CD8-positive, alpha-beta memory T cell (primary cell): ENCODE results near the gene KRTAP5-11. TPM values are rescaled to one million over a fixed set of nuclear protein-coding genes. Genes with fewer than 3 reads are reported as not detected.
"Not testable (repeated sequence)": the region's sequence is repeated elsewhere in the genome, so short reads cannot be mapped to it uniquely, and the experiment has no call there.

Experiments
- CTCF ChIA-PET: fragments of 350-600 bp; sonication (Branson Sonifier 250); formaldehyde crosslinking; loops from one replicate; lab custom pipeline; 2021; ENCODE audit warnings: antibody characterized with exemption; lab: Charles Lee
- POLR2A ChIA-PET: fragments of 350-600 bp; sonication (Branson Sonifier 250); formaldehyde crosslinking; loops from one replicate; lab custom pipeline; 2021; ENCODE audit warnings: antibody characterized with exemption; lab: Charles Lee
- DNase-seq, 5 donors: peaks; one replicate each; pipeline versions ENCODE4 v3.0.0 to v3.0.0-alpha.2; 2020 to 2022; ENCODE audit warnings: mixed read lengths in 1 of 5
- H3K27ac ChIP-seq: one replicate; pipeline ENCODE4 v1.7.0; 2013; ENCODE audit warnings: low read depth, mild to moderate bottlenecking, low read length, moderate library complexity
- H3K27me3 ChIP-seq: 2 replicates; pipeline ENCODE4 v1.7.0; 2013; ENCODE audit warnings: low read length, mild to moderate bottlenecking; ENCODE audit not compliant: insufficient read depth, poor library complexity, severe bottlenecking
- H3K36me3 ChIP-seq: 2 replicates; pipeline ENCODE4 v1.7.0; 2013; ENCODE audit warnings: mild to moderate bottlenecking, low read length, moderate library complexity; ENCODE audit not compliant: insufficient read depth
- H3K4me1 ChIP-seq: 2 replicates; pipeline ENCODE4 v1.7.0; 2013; ENCODE audit warnings: mild to moderate bottlenecking, low read length, moderate library complexity; ENCODE audit not compliant: insufficient read depth
- H3K4me3 ChIP-seq: 2 replicates; pipeline ENCODE4 v1.7.0; 2013; ENCODE audit warnings: mild to moderate bottlenecking, low read length
- H3K9me3 ChIP-seq: 2 replicates; pipeline ENCODE4 v1.7.0; 2013; ENCODE audit warnings: mild to moderate bottlenecking, low read length
- H3K27ac Mint-ChIP-seq, 8 donors: one replicate each; pipeline ENCODE4 v1.8.0; 2020 to 2021; ENCODE audit warnings: mixed read lengths in 8 of 8, mild to moderate bottlenecking in 6 of 8, inconsistent platforms in 3 of 8, moderate library complexity in 3 of 8
- H3K27me3 Mint-ChIP-seq, 2 donors: one replicate each; pipeline ENCODE4 v1.8.0; 2020 to 2021; ENCODE audit warnings: mixed read lengths in 2 of 2, mild to moderate bottlenecking in 1 of 2, moderate library complexity in 1 of 2
- H3K36me3 Mint-ChIP-seq, 3 donors: one replicate each; pipeline ENCODE4 v1.8.0; 2020 to 2021; ENCODE audit warnings: mixed read lengths in 3 of 3, inconsistent platforms in 1 of 3, mild to moderate bottlenecking in 1 of 3
- H3K4me1 Mint-ChIP-seq, 3 donors: one replicate each; pipeline ENCODE4 v1.8.0; 2020 to 2021; ENCODE audit warnings: mixed read lengths in 3 of 3, inconsistent platforms in 1 of 3, mild to moderate bottlenecking in 1 of 3
- H3K4me3 Mint-ChIP-seq, 7 donors: one replicate each; pipeline ENCODE4 v1.8.0; 2020 to 2021; ENCODE audit warnings: mixed read lengths in 7 of 7, mild to moderate bottlenecking in 6 of 7, moderate library complexity in 4 of 7, inconsistent platforms in 2 of 7
- H3K9me3 Mint-ChIP-seq, 5 donors: one replicate each; pipeline ENCODE4 v1.8.0; 2020 to 2022; ENCODE audit warnings: mixed read lengths in 5 of 5, mild to moderate bottlenecking in 3 of 5, moderate library complexity in 2 of 5, inconsistent platforms in 1 of 5
- polyA plus RNA-seq: library from polyadenylated mRNA; unstranded; fragments of 300-500 nt; fragmentation: Illumina TruSeq; gene quantifications from one replicate; pipeline ENCODE4 v1.2.3, GENCODE V29; 2021
- total RNA-seq, 2 experiments: library from RNA; stranded (reverse); gene quantifications; one replicate each; pipeline ENCODE4 v1.2.3, GENCODE V29; 2021

KRTAP5-11 gene, protein sequence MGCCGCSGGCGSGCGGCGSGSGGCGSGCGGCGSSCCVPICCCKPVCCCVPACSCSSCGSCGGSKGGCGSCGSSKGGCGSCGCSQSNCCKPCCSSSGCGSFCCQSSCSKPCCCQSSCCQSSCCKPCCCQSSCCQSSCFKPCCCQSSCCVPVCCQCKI
- total RNA-seq = not detected
- polyA plus RNA-seq = not detected

DNA sequence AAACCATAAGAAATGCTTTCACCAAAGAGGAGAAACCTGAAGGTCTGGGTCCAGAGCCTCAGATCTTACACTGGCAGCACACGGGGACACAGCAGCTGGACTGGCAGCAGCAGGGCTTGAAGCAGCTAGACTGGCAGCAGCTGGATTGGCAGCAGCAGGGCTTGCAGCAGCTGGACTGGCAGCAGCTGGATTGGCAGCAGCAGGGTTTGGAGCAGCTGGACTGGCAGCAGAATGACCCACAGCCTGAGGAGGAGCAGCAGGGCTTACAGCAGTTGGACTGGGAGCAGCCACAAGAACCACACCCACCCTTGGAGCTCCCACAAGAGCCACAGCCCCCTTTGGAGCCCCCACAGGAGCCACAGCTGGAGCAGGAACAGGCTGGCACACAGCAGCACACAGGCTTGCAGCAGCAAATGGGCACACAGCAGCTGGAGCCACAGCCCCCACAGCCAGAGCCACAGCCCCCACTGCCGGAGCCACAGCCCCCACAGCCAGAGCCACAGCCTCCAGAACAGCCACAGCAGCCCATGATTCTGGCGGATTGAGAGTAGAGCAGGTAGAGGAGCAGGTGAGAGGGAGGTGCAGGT, at the start of gene KRTAP5-11:
KRTAP5-11 (minus strand) TSS at position 567 of the 587 bp plus-strand sequence; CDS start at position 529, 38 bp downstream.
- H3K27me3 Mint-ChIP-seq = peaks cover 13 to 39% of the 10 kb centered on the region in 2 donors
- ChIA-PET POLR2A (no interaction called here), CTCF (no interaction called here)
- no peaks in the 10 kb centered on the region for H3K9me3 Mint-ChIP-seq
- no peaks in the 10 kb centered on the region for H3K27me3 ChIP-seq
- H3K27ac ChIP-seq = no peak within 1 kb of the TSS
- no peak within 1 kb of the TSS for H3K4me3 ChIP-seq
- H3K4me1 ChIP-seq = no peaks in the 10 kb centered on the region
- no peaks in the 10 kb centered on the region for H3K36me3 Mint-ChIP-seq
- no peak within 1 kb of the TSS for H3K4me3 Mint-ChIP-seq
- no peaks in the 10 kb centered on the region for H3K9me3 ChIP-seq
- H3K36me3 ChIP-seq = no peaks in the 10 kb centered on the region
- H3K4me1 Mint-ChIP-seq = peaks cover 5 to 10% (median 10%) of the 10 kb centered on the region in 3 donors
- no peak for DNase-seq
- H3K27ac Mint-ChIP-seq = no peak within 1 kb of the TSS

DNA sequence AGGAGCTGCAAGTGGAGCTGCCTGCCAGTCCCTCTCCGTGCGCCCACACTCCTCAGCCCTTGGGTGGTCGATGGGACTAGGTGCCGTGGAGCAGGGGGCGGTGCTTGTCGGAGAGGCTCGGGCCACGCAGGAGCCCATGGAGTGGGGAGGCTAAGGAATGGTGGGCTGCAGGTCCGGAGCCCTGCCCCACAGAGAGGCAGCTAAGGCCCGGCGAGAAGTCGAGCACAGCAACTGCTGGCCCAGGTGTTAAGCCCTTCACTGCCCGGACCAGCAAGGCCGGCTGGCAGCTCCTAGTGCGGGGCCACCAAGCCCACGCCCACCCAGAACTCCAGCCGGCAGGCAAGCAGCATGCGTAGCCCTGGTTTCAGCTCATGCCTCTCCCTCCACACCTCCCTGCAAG, 48.9 kb upstream of the KRTAP5-11 start:
- DNase-seq, H3K27me3 ChIP-seq, H3K4me3 Mint-ChIP-seq, H3K4me1 ChIP-seq, H3K36me3 Mint-ChIP-seq, H3K4me3 ChIP-seq, H3K27ac ChIP-seq, H3K9me3 Mint-ChIP-seq, H3K27ac Mint-ChIP-seq, CTCF ChIA-PET, POLR2A ChIA-PET, H3K4me1 Mint-ChIP-seq, H3K9me3 ChIP-seq, H3K36me3 ChIP-seq: not testable (repeated sequence)
- H3K27me3 Mint-ChIP-seq = peaks cover 3 to 22% of the 10 kb centered on the region in 2 donors

DNA sequence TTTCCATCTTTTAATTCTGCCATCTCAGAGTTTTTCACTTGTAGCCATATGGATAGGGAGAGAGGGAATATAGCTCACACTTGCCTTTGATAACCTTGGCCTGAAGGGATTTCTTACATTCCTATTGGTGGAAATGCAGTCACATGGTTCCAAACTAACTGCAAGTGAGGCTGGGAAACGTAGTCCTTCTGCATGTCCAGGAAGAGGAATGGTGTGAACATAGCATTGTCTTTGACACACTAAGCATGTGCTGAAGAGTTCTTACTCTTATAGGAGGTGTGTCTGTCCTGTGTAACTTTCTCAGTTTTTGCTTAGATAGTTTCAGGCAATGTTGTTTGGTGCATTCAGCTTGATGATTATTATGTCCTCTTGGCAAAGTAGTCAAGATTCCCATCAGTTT, 47.4 kb upstream of the KRTAP5-11 start:
- H3K9me3 Mint-ChIP-seq, CTCF ChIA-PET, H3K9me3 ChIP-seq, H3K27ac ChIP-seq, H3K4me1 Mint-ChIP-seq, H3K4me3 Mint-ChIP-seq, H3K27ac Mint-ChIP-seq, H3K36me3 ChIP-seq, POLR2A ChIA-PET, H3K4me1 ChIP-seq, H3K36me3 Mint-ChIP-seq, DNase-seq, H3K27me3 ChIP-seq, H3K4me3 ChIP-seq: not testable (repeated sequence)
- peaks cover 3 to 23% of the 10 kb centered on the region in 2 donors for H3K27me3 Mint-ChIP-seq

DNA sequence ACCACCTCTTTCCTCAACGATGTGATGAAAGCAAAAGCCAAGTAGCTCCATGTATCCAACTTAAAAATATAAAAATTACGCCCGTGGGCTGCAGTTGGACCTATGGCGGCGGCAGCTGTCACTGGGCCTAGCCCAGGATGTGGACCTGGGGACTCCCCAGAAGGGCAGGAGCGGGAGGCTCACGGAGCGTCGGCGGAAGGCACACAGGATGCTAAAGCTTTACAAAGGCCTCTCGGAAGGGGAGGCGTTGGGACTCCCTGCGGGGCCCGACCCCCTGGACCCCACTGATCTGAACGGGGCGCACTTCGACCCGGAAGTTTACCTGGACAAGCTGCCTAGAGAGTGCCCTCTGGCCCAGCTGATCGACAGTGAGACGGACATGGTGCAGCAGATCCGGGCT, 46.3 kb upstream of the KRTAP5-11 start:
- H3K27me3 ChIP-seq, H3K4me3 ChIP-seq, CTCF ChIA-PET, H3K4me3 Mint-ChIP-seq, H3K9me3 Mint-ChIP-seq, H3K36me3 Mint-ChIP-seq, H3K27ac ChIP-seq, H3K4me1 ChIP-seq, H3K36me3 ChIP-seq, DNase-seq, H3K9me3 ChIP-seq, POLR2A ChIA-PET, H3K27ac Mint-ChIP-seq, H3K4me1 Mint-ChIP-seq: not testable (repeated sequence)
- peaks cover 3 to 30% of the 10 kb centered on the region in 2 donors for H3K27me3 Mint-ChIP-seq

DNA sequence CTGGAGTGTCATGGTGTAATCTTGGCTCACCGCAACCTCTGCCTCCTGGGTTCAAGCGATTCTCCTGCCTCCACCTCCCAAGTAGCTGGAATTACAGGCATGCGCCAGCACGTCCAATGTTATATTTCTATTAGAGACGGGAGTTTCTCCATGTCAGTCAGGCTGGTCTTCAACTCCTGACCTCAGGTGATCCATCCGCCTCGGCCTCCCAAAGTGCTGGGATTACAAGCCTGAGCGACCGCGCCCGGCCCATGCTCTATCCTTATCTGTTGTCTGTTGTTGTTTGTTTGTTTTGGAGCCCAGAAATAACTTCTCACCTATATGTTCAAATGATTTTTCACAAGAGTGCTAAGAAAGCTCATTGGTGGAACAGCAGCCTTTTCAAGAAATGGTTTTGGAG, 40.6 kb upstream of the KRTAP5-11 start:
- H3K27ac Mint-ChIP-seq, H3K4me1 Mint-ChIP-seq, H3K36me3 ChIP-seq, CTCF ChIA-PET, H3K9me3 ChIP-seq, H3K4me1 ChIP-seq, H3K27me3 ChIP-seq, H3K9me3 Mint-ChIP-seq, H3K36me3 Mint-ChIP-seq, H3K4me3 ChIP-seq, H3K4me3 Mint-ChIP-seq, DNase-seq, H3K27ac ChIP-seq, POLR2A ChIA-PET: not testable (repeated sequence)
- peaks cover 5 to 37% of the 10 kb centered on the region in 2 donors for H3K27me3 Mint-ChIP-seq

GRCh38 chr11:71622561-71622960, 39.9 kb upstream of the KRTAP5-11 start:
- H3K36me3 ChIP-seq, H3K4me1 Mint-ChIP-seq, H3K4me1 ChIP-seq, H3K27ac Mint-ChIP-seq, DNase-seq, H3K9me3 ChIP-seq, H3K27me3 ChIP-seq, POLR2A ChIA-PET, H3K36me3 Mint-ChIP-seq, CTCF ChIA-PET, H3K4me3 ChIP-seq, H3K27ac ChIP-seq, H3K9me3 Mint-ChIP-seq, H3K4me3 Mint-ChIP-seq: not testable (repeated sequence)
- peaks cover 3 to 36% of the 10 kb centered on the region in 2 donors for H3K27me3 Mint-ChIP-seq

GRCh38 chr11:71615003-71615402, 32.3 kb upstream of the KRTAP5-11 start:
- H3K36me3 ChIP-seq, CTCF ChIA-PET, POLR2A ChIA-PET, H3K4me3 Mint-ChIP-seq, DNase-seq, H3K4me1 ChIP-seq, H3K27ac ChIP-seq, H3K27me3 ChIP-seq, H3K36me3 Mint-ChIP-seq, H3K27ac Mint-ChIP-seq, H3K4me3 ChIP-seq, H3K9me3 Mint-ChIP-seq, H3K4me1 Mint-ChIP-seq, H3K9me3 ChIP-seq: not testable (repeated sequence)
- H3K27me3 Mint-ChIP-seq = peaks cover 4 to 10% of the 10 kb centered on the region in 2 donors

- H3K27me3 ChIP-seq, H3K4me1 ChIP-seq, CTCF ChIA-PET, POLR2A ChIA-PET, H3K4me3 Mint-ChIP-seq, H3K36me3 ChIP-seq, H3K9me3 ChIP-seq, H3K36me3 Mint-ChIP-seq, DNase-seq, H3K9me3 Mint-ChIP-seq, H3K4me1 Mint-ChIP-seq, H3K27ac ChIP-seq, H3K27ac Mint-ChIP-seq, H3K4me3 ChIP-seq: not testable (repeated sequence)
- H3K27me3 Mint-ChIP-seq = peaks cover 4 to 13% of the 10 kb centered on the region in 2 donors
Measured at GRCh38 chr11:71614366-71614917, 31.8 kb upstream of the KRTAP5-11 start.
